Measurements from ENCODE around the gene SERPINB12.

The SERPINB12 gene

DNA sequence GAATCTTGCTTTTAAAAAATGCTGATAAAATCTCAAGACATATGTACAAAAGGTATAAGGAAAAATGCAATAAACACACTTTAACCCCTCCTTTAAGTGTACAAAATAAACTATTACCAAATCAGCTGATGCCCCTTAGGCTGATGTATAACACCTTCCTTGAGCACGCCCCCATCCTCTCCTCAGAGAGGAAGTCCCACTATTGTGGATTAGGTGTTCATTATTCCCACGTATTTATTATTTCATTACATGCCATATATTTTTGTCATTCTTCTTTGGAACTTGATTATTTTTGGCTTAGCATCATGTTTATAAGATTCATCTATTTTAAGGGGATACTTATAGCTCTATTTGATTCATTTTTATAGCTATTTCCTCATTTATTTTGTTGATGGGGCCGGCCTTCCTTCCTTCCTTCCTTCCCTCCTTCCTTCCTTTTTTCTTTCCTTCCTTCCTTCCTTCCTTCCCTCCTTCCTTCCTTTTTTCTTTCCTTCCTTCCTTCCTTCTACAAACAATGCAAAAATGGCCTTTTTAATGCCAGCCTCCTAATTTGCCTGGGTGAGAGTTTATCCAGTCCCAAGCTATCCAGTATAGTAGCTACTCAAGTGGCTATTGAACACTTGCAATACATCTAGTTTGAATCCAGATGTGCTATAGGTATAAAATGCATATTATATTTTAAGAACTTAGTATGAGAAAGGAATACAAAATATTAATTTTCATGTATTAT is 49.0 kb downstream of the SERPINB12 start:
- no peaks in the 10 kb centered on the region for H3K36me3 ChIP-seq (ENCODE audit: insufficient read depth, low read length)
- no peaks in the 10 kb centered on the region for H3K9me3 ChIP-seq (ENCODE audit: low read length)
- H3K4me3 ChIP-seq (ENCODE audit: low read length), result no peak overlapping the region
- peaks cover 4% of the 10 kb centered on the region for H3K27me3 ChIP-seq (ENCODE audit: insufficient read depth, low read length)
- H3K4me1 ChIP-seq (ENCODE audit: insufficient read depth, low read length), result no peaks in the 10 kb centered on the region
- no peak overlapping the region for H2AFZ ChIP-seq (ENCODE audit: low read depth, low read length)

DNA sequence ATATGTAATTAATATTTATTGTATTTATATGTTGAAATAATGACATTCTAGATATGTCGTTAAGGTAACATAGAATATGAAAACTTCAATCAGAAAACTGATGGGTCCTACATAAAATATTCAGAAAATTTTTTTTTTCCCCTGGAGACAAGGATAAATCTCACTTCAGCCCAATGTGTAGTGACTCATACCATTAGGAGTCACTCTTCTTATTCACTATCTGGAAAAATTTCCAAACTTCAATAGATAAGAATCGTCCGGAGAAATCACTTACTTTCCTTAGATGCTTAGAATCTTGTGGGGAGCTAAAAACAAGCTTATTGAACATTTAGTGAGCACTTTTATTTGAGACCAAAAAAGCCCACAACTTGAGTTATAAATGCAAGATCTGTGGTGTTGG is 49.6 kb downstream of the SERPINB12 start:
- no peak overlapping the region for H2AFZ ChIP-seq (ENCODE audit: low read depth, low read length)
- H3K36me3 ChIP-seq (ENCODE audit: insufficient read depth, low read length), result no peaks in the 10 kb centered on the region
- no peaks in the 10 kb centered on the region for H3K4me1 ChIP-seq (ENCODE audit: insufficient read depth, low read length)
- no peak overlapping the region for H3K4me3 ChIP-seq (ENCODE audit: low read length)
- peaks cover 4% of the 10 kb centered on the region for H3K27me3 ChIP-seq (ENCODE audit: insufficient read depth, low read length)
- H3K9me3 ChIP-seq (ENCODE audit: low read length), result no peaks in the 10 kb centered on the region

DNA sequence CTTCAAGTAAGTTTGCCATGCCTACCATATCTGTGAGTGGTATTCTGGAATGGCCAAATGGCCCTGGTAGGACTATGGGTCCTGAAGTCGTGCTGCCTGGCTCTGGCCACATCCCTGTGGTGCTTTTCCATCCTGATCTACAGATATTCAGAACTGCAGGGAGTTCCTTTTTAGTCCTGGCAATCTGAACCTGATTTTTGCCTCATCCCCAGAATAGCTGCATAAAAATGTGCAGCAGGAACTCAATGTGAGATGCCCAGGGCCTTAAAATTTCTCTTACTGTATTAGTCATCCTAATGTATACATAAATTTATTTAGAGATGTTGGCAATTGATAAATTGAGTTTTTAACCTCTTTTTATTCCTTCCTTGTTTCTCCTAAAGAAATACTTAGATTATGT is 50.3 kb downstream of the SERPINB12 start:
- H3K4me3 ChIP-seq (ENCODE audit: low read length), result no peak overlapping the region

DNA sequence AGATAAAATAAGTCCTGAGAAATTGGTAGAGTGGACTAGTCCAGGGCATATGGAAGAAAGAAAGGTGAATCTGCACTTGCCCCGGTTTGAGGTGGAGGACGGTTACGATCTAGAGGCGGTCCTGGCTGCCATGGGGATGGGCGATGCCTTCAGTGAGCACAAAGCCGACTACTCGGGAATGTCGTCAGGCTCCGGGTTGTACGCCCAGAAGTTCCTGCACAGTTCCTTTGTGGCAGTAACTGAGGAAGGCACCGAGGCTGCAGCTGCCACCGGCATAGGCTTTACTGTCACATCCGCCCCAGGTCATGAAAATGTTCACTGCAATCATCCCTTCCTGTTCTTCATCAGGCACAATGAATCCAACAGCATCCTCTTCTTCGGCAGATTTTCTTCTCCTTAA is 54.8 kb downstream of the SERPINB12 start:
- Histone ChIP-seq H3K9me3 (ENCODE audit: low read length) (no peaks in the 10 kb centered on the region), H2AFZ (ENCODE audit: low read depth, low read length) (no peak overlapping the region), H3K36me3 (ENCODE audit: insufficient read depth, low read length) (no peaks in the 10 kb centered on the region), H3K27me3 (ENCODE audit: insufficient read depth, low read length) (peaks cover 4% of the 10 kb centered on the region), H3K4me3 (ENCODE audit: low read length) (no peak overlapping the region), H3K4me1 (ENCODE audit: insufficient read depth, low read length) (no peaks in the 10 kb centered on the region)

More for the DNA sequence above, 50.3 kb downstream of the SERPINB12 start:
- Histone ChIP-seq H2AFZ (ENCODE audit: low read depth, low read length) (no peak overlapping the region), H3K4me1 (ENCODE audit: insufficient read depth, low read length) (no peaks in the 10 kb centered on the region), H3K27me3 (ENCODE audit: insufficient read depth, low read length) (peaks cover 4% of the 10 kb centered on the region), H3K36me3 (ENCODE audit: insufficient read depth, low read length) (no peaks in the 10 kb centered on the region), H3K9me3 (ENCODE audit: low read length) (no peaks in the 10 kb centered on the region)

DNA sequence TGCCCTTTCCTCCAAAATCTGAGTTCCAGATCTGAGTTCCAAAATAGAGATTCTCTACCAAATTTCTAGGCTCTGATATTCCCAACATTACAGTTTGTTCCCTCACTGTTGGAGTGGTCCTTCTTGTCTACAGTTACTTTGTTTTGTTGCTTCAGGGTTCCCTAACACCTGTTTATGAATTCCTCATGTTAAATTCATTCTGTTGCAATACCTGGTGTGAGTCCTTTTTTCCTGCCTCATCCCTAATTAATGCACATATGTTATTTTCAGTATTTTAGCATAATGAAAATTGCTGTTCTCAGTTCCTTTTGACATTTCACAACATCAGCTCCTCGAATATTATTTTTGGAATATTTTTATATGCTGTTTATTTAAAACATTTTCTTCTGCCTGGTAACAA is 61.2 kb downstream of the SERPINB12 start:
- Histone ChIP-seq H3K9me3 (ENCODE audit: low read length) (no peaks in the 10 kb centered on the region), H3K4me1 (ENCODE audit: insufficient read depth, low read length) (no peaks in the 10 kb centered on the region), H3K36me3 (ENCODE audit: insufficient read depth, low read length) (no peaks in the 10 kb centered on the region), H3K4me3 (ENCODE audit: low read length) (no peak overlapping the region), H2AFZ (ENCODE audit: low read depth, low read length) (no peak overlapping the region), H3K27me3 (ENCODE audit: insufficient read depth, low read length) (no peaks in the 10 kb centered on the region)

DNA sequence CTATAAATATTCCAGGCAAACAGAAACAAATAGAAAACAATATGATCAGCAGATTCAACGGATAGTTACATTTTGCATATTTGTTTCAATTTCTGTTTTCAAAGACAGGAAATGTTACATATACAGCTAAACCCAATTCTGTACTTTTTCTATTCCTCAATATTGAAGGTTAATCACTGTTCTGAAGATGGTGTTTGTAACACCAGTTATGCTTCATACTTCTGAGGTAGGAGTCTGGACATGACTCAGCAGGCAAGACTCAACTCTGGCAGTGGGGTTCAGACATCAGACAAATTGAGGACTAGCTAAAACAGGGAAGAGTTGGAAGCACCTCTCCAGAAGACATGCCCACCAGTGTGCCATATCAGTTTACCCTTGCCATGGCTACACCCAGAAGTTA is 61.6 kb downstream of the SERPINB12 start:
- no peak overlapping the region for H2AFZ ChIP-seq (ENCODE audit: low read depth, low read length)
- H3K27me3 ChIP-seq (ENCODE audit: insufficient read depth, low read length), result no peaks in the 10 kb centered on the region
- no peaks in the 10 kb centered on the region for H3K36me3 ChIP-seq (ENCODE audit: insufficient read depth, low read length)
- H3K4me3 ChIP-seq (ENCODE audit: low read length), result no peak overlapping the region
- H3K9me3 ChIP-seq (ENCODE audit: low read length), result no peaks in the 10 kb centered on the region
- H3K4me1 ChIP-seq (ENCODE audit: insufficient read depth, low read length), result no peaks in the 10 kb centered on the region

DNA sequence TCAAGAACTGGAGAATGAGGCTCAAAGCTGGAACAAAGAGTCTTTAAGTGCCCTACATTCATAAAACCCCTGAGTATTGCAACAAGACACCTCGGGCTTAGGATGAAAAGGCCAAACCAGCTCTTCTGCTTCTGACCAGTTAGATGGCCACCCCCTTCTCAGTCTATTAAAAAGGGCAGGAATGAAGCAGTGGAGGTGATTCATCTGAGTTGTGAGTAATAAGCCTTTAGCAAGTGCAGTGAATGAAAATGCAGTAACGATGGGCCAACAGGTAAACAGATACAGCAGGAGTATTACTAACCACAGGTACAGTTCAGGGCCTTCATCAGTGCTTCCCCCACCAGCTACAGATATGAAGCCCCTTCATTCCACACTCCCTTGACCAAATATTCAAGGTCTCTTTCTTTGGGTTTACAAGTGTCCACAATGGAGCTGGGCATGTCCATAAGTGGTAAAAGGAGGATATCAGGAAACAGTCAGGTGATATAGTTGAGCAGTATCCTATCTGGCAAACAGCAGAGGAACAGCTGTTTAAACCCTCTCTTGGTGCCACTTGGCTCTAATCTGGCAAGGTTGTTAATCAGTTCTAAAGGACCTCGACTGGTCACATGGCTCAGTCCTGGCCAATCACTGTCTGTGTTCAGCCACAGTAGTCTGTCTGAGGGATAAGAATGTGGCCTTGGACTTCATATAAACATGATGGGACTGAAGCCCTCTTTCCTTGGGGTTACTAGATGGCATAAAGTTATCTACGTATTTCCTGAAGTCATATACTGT is 62.8 kb downstream of the SERPINB12 start:
- Histone ChIP-seq H3K4me3 (ENCODE audit: low read length) (no peak overlapping the region), H3K9me3 (ENCODE audit: low read length) (no peaks in the 10 kb centered on the region), H3K4me1 (ENCODE audit: insufficient read depth, low read length) (no peaks in the 10 kb centered on the region), H3K36me3 (ENCODE audit: insufficient read depth, low read length) (no peaks in the 10 kb centered on the region), H3K27me3 (ENCODE audit: insufficient read depth, low read length) (no peaks in the 10 kb centered on the region), H2AFZ (ENCODE audit: low read depth, low read length) (no peak overlapping the region)

DNA sequence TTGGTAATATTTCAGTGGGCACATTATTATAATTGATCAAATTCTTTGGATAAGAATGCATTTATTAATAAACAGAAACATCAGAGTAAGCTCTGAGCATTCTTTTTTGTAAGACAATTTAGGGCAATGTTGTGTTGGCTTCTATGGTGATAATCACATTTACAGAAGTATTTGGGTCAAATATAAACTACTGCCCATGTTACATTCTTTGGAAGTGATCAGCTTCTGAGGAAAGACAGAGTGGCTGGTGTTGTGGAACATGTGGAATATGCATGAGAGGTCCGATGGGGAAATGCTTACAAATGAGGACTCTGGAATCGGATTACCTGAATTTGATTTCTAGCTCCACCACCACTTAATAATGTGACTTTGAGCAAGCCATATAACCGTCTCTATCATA is 64.4 kb downstream of the SERPINB12 start:
- Histone ChIP-seq H3K27me3 (ENCODE audit: insufficient read depth, low read length) (no peaks in the 10 kb centered on the region), H3K9me3 (ENCODE audit: low read length) (no peaks in the 10 kb centered on the region), H3K4me3 (ENCODE audit: low read length) (no peak overlapping the region), H3K4me1 (ENCODE audit: insufficient read depth, low read length) (no peaks in the 10 kb centered on the region), H3K36me3 (ENCODE audit: insufficient read depth, low read length) (no peaks in the 10 kb centered on the region), H2AFZ (ENCODE audit: low read depth, low read length) (no peak overlapping the region)

DNA sequence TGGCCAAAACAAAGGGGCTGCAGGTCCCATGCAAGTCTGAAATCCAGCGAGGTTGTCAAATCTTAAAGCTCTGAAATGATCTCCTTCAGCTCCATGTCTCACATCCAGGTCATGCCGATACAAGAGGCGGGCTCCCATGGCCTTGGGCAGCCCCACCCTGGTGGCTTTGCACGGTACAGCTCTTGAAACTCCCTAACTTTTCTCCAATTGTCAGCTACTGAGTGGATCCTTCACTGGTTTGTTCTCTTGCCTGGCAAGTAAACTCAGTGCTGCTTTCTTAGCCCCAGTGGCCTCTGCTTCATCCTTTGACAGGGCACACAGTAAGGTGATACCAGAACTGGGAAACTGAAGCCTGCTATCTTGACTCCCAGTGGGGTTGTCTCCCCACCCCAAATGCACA is 71.3 kb downstream of the SERPINB12 start:
- Histone ChIP-seq H3K4me3 (ENCODE audit: low read length) (no peak overlapping the region), H3K4me1 (ENCODE audit: insufficient read depth, low read length) (no peaks in the 10 kb centered on the region), H3K27me3 (ENCODE audit: insufficient read depth, low read length) (no peaks in the 10 kb centered on the region), H3K9me3 (ENCODE audit: low read length) (no peaks in the 10 kb centered on the region), H2AFZ (ENCODE audit: low read depth, low read length) (no peak overlapping the region), H3K36me3 (ENCODE audit: insufficient read depth, low read length) (no peaks in the 10 kb centered on the region)

DNA sequence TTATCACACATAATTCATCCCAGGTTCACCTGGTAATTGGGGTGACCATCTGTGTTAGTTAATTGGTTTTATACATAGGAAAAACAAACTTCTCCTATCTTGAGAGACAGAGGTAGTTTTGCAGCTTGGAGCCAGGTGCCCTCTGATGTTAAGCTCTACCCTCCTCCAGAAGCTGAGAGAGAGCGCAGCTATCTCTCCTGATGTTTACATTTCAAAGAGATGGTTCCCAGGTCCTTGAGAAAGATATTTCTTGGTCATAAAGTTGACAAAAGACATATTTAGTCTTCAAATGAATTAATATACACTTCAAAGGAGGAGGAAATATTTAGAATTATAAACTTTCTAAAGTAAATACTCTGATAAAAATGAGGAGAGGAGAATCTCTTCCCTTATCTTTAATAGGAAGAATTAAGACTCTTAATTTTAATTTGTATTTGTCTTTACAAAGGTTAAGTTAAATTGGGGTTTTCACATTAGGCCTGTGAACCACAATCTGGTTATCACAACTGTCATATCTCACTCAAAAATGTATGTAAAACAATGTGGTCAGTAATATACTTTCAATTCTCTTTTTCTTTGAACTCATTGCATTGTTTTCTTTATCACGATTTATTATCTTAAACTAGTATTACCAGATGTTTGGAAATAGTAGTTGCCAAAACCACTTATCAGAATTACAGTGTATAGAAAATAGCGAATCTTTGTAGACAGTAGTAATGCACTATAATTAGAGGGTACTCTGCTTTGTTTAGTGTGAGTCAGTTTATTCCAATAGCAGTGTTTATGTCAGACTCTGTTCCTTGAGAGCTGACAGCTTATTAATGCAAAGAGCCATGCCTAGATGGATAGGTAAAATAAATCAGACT is 75.1 kb downstream of the SERPINB12 start:
- Histone ChIP-seq H3K36me3 (ENCODE audit: insufficient read depth, low read length) (no peaks in the 10 kb centered on the region), H3K4me1 (ENCODE audit: insufficient read depth, low read length) (no peaks in the 10 kb centered on the region), H2AFZ (ENCODE audit: low read depth, low read length) (no peak overlapping the region), H3K4me3 (ENCODE audit: low read length) (no peak overlapping the region), H3K9me3 (ENCODE audit: low read length) (no peaks in the 10 kb centered on the region), H3K27me3 (ENCODE audit: insufficient read depth, low read length) (no peaks in the 10 kb centered on the region)

DNA sequence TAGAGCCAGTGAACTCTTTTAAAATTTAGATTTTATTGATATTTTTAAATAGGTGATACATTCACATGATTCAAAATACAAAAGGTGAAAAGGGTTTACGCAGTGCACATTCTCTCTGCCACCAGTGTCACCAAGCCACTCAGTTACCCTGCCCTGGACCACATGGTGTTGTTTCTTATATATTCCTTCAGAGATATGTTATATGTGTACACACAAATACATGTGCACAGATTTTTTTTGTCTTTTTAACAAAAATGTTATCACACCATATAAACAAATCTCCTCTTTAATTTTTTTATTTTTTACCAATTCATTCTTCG is 75.7 kb downstream of the SERPINB12 start:
- no peaks in the 10 kb centered on the region for H3K9me3 ChIP-seq (ENCODE audit: low read length)
- no peaks in the 10 kb centered on the region for H3K4me1 ChIP-seq (ENCODE audit: insufficient read depth, low read length)
- H2AFZ ChIP-seq (ENCODE audit: low read depth, low read length), result no peak overlapping the region
- no peak overlapping the region for H3K4me3 ChIP-seq (ENCODE audit: low read length)
- H3K27me3 ChIP-seq (ENCODE audit: insufficient read depth, low read length), result no peaks in the 10 kb centered on the region
- no peaks in the 10 kb centered on the region for H3K36me3 ChIP-seq (ENCODE audit: insufficient read depth, low read length)

Measured in neuron (in vitro differentiated cells).